Measurements from ENCODE around the gene TRIM8. TPM values are rescaled to one million over a fixed set of nuclear protein-coding genes. Genes with fewer than 3 reads are reported as not detected.

The TRIM8 gene
- total RNA-seq, 1 donor from 2014 or later, result 48.2 TPM

- intact Hi-C loops (cut with micrococcal nuclease), result no loop called here
- CTCF ChIA-PET, result interaction anchor here (1.2 kb wide), 1 partner anchor 142 kb away, joined by 4 read pairs; no protein-coding TSS in a partner anchor
Measured at GRCh38 chr10:102653060-102653459, 8.8 kb downstream of the TRIM8 start.

GRCh38 chr10:102654566-102654965 is 10.3 kb downstream of the TRIM8 start:
- ATAC-seq (ENCODE audit: low read depth), result no peak
- Mint-ChIP-seq H3K27me3 (no peaks in the 10 kb centered on the region), H3K27ac (no peak overlapping the region), H3K4me1 (peaks cover 46% of the 10 kb centered on the region), H3K36me3 (ENCODE audit: low read depth) (peaks cover 51% of the 10 kb centered on the region), H3K9me3 (no peaks in the 10 kb centered on the region), H3K4me3 (no peak overlapping the region)
- POLR2A ChIA-PET, result interaction anchor here (2.0 to 4.3 kb wide), 3 partner anchors 8 to 21 kb away, joined by 7 to 30 read pairs (median 13); partner anchors contain the start of gene TRIM8
- intact Hi-C loops (cut with micrococcal nuclease), result no loop called here
- TF ChIP-seq CTCF (IDR thresholded peaks at IDR 0.05), result no peak
- CTCF ChIA-PET, result interaction anchor here (1.4 kb wide), 1 partner anchor 24 kb away, joined by 3 read pairs; no protein-coding TSS in a partner anchor
- DNase-seq, result no peak

More at GRCh38 chr10:102653060-102653459, 8.8 kb downstream of the TRIM8 start:
- POLR2A ChIA-PET, result interaction anchor here (0.7 to 4.7 kb wide), 5 partner anchors 9 to 61 kb away, joined by 4 to 30 read pairs (median 22); partner anchors contain the start of genes ARL3, SFXN2 and TRIM8
- Mint-ChIP-seq H3K36me3 (ENCODE audit: low read depth) (peaks cover 44% of the 10 kb centered on the region), H3K4me1 (peaks cover 61% of the 10 kb centered on the region), H3K27ac (peak overlapping the region; percentile 98), H3K9me3 (no peaks in the 10 kb centered on the region), H3K27me3 (no peaks in the 10 kb centered on the region), H3K4me3 (peak overlapping the region; percentile 78)
- TF ChIP-seq CTCF (IDR thresholded peaks at IDR 0.05), result no peak
- ATAC-seq (ENCODE audit: low read depth), result no peak
- no peak for DNase-seq

GRCh38 chr10:102654969-102655368 is 10.7 kb downstream of the TRIM8 start:
- H3K27ac Mint-ChIP-seq, result no peak overlapping the region
- CTCF ChIA-PET, result interaction anchor here (1.4 kb wide), 1 partner anchor 24 kb away, joined by 3 read pairs; no protein-coding TSS in a partner anchor
- intact Hi-C loops (cut with micrococcal nuclease), result no loop called here
- peaks cover 43% of the 10 kb centered on the region for H3K4me1 Mint-ChIP-seq
- H3K4me3 Mint-ChIP-seq, result no peak overlapping the region
- ATAC-seq (ENCODE audit: low read depth) (no peak), DNase-seq (no peak)
- peaks cover 51% of the 10 kb centered on the region for H3K36me3 Mint-ChIP-seq (ENCODE audit: low read depth)
- no peaks in the 10 kb centered on the region for H3K9me3 Mint-ChIP-seq
- POLR2A ChIA-PET, result interaction anchor here (2.0 to 2.1 kb wide), 2 partner anchors 9 to 11 kb away, joined by 7 to 13 read pairs; partner anchors contain the start of gene TRIM8
- no peak for TF ChIP-seq CTCF (IDR thresholded peaks at IDR 0.05)
- no peaks in the 10 kb centered on the region for H3K27me3 Mint-ChIP-seq

GRCh38 chr10:102656026-102656425 is 11.7 kb downstream of the TRIM8 start:
- H3K36me3 Mint-ChIP-seq (ENCODE audit: low read depth), result peaks cover 51% of the 10 kb centered on the region
- no peak overlapping the region for H3K4me3 Mint-ChIP-seq
- ATAC-seq (ENCODE audit: low read depth), result no peak
- no peak for TF ChIP-seq CTCF (IDR thresholded peaks at IDR 0.05)
- no peaks in the 10 kb centered on the region for H3K27me3 Mint-ChIP-seq
- intact Hi-C loops (cut with micrococcal nuclease), result no loop called here
- no peak overlapping the region for H3K27ac Mint-ChIP-seq
- ChIA-PET CTCF (no interaction called here), POLR2A (interaction anchor here (0.6 to 2.1 kb wide), 4 partner anchors 10 to 59 kb away, joined by 4 to 7 read pairs (median 4); no protein-coding TSS in a partner anchor)
- H3K4me1 Mint-ChIP-seq, result peaks cover 41% of the 10 kb centered on the region
- no peak for DNase-seq
- no peaks in the 10 kb centered on the region for H3K9me3 Mint-ChIP-seq

GRCh38 chr10:102656791-102657371 is 12.6 kb downstream of the TRIM8 start:
- H3K4me1 Mint-ChIP-seq, result peaks cover 40% of the 10 kb centered on the region
- POLR2A ChIA-PET, result interaction anchor here (1.4 kb wide), 1 partner anchor 11 kb away, joined by 4 read pairs; no protein-coding TSS in a partner anchor
- TF ChIP-seq CTCF (IDR thresholded peaks at IDR 0.05), result no peak
- CTCF ChIA-PET, result no interaction called here
- H3K27ac Mint-ChIP-seq, result no peak overlapping the region
- no peak for ATAC-seq (ENCODE audit: low read depth)
- H3K4me3 Mint-ChIP-seq, result no peak overlapping the region
- DNase-seq, result no peak
- H3K27me3 Mint-ChIP-seq, result no peaks in the 10 kb centered on the region
- no peaks in the 10 kb centered on the region for H3K9me3 Mint-ChIP-seq
- peaks cover 51% of the 10 kb centered on the region for H3K36me3 Mint-ChIP-seq (ENCODE audit: low read depth)
- intact Hi-C loops (cut with micrococcal nuclease), result no loop called here
